A673 (cell line): ENCODE results near the gene C2orf72. TPM values are rescaled to one million over a fixed set of nuclear protein-coding genes. Genes with fewer than 3 reads are reported as not detected.
"Not testable (repeated sequence)": the region's sequence is repeated elsewhere in the genome, so short reads cannot be mapped to it uniquely, and the experiment has no call there.

ENCODE experiments used
- BruUV-seq: library from RNA; stranded (reverse); fragments of 400-500 nt; replicated peaks from 2 replicates; lab custom pipeline; 2021; lab: Mats Ljungman, UMichigan
- CTCF ChIA-PET: fragments of 300-600 bp; sonication (Branson Sonifier 250); formaldehyde crosslinking; loops from one replicate; lab custom pipeline; 2022; ENCODE audit warnings: antibody characterized with exemption; lab: Charles Lee
- POLR2A ChIA-PET: fragments of 300-600 bp; sonication (Branson Sonifier 250); formaldehyde crosslinking; loops from one replicate; lab custom pipeline; 2022; ENCODE audit warnings: antibody characterized with exemption; ENCODE audit not compliant: low non-redundant PET; lab: Charles Lee
- DNase-seq: peaks from one replicate; pipeline ENCODE4 v3.0.0-alpha.2; 2015; ENCODE audit warnings: low spot score
- H3K27ac ChIP-seq: fragments of 200-600 bp; sonication (generic); 2 replicates; pipeline ENCODE4 v1.5.1; 2016; ENCODE audit warnings: mixed run types, low read depth, mild to moderate bottlenecking, mixed read lengths, antibody characterized with exemption, low read length; ENCODE audit not compliant: poor library complexity, severe bottlenecking
- H3K27me3 ChIP-seq: fragments of 200-600 bp; sonication (generic); replicated peaks from 2 replicates; pipeline ENCODE4 v1.6.1; 2017; ENCODE audit warnings: mixed run types, low read depth, mild to moderate bottlenecking, mixed read lengths, antibody characterized with exemption, low read length; ENCODE audit not compliant: insufficient read depth, poor library complexity
- H3K36me3 ChIP-seq: fragments of 200-600 bp; sonication (generic); 2 replicates; pipeline ENCODE4 v1.6.1; 2016; ENCODE audit warnings: mixed run types, mild to moderate bottlenecking, mixed read lengths, antibody characterized with exemption, low read length; ENCODE audit not compliant: insufficient read depth, poor library complexity, severe bottlenecking
- H3K4me1 ChIP-seq: fragments of 200-600 bp; sonication (generic); 2 replicates; pipeline ENCODE4 v1.6.1; 2017; ENCODE audit warnings: mixed run types, mild to moderate bottlenecking, mixed read lengths, antibody characterized with exemption, low read length; ENCODE audit not compliant: insufficient read depth, poor library complexity, severe bottlenecking
- H3K4me3 ChIP-seq: fragments of 200-600 bp; sonication (generic); 2 replicates; pipeline ENCODE4 v1.5.1; 2016; ENCODE audit warnings: low read depth, mixed run types, mild to moderate bottlenecking, mixed read lengths, low read length; ENCODE audit not compliant: poor library complexity, severe bottlenecking
- H3K9me3 ChIP-seq: fragments of 200-600 bp; sonication (generic); 2 replicates; pipeline ENCODE4 v1.6.1; 2016; ENCODE audit warnings: mixed run types, low read depth, mild to moderate bottlenecking, mixed read lengths, antibody characterized with exemption, low read length; ENCODE audit not compliant: poor library complexity, severe bottlenecking
- CTCF ChIP-seq: fragments of 300-800, 200-600 bp; sonication (generic); conservative IDR thresholded peaks from 2 replicates; pipeline ENCODE4 v1.5.1; 2017; ENCODE audit warnings: low read depth, mild to moderate bottlenecking, antibody characterized with exemption, low read length, moderate library complexity, mixed read lengths
- EZH2 ChIP-seq: fragments of 200-600 bp; sonication (generic); IDR thresholded peaks from 2 replicates; pipeline ENCODE4 v1.6.1; 2017; ENCODE audit warnings: borderline replicate concordance, low read depth, mild to moderate bottlenecking, mixed read lengths, antibody characterized with exemption, low read length; ENCODE audit not compliant: poor library complexity, severe bottlenecking
- intact Hi-C: fragments of 100-400 bp; cut with micrococcal nuclease; formaldehyde crosslinking; loops from one replicate; pipeline ENCODE4 v1.10.0; 2022; ENCODE audit not compliant: unreplicated experiment
- total RNA-seq: library from RNA; stranded (reverse); gene quantifications from 2 replicates; pipeline ENCODE4 v1.2.3, GENCODE V29; 2021

The C2orf72 gene
- total RNA-seq, 1 experiment from 2014 or later, result not detected

- Histone ChIP-seq H3K4me3 (no peak overlapping the region), H3K9me3 (no peaks in the 10 kb centered on the region), H3K4me1 (no peaks in the 10 kb centered on the region), H3K36me3 (no peaks in the 10 kb centered on the region), H3K27me3 (peaks cover 27% of the 10 kb centered on the region), H3K27ac (no peak overlapping the region)
- no peak for TF ChIP-seq CTCF
- no peak for TF ChIP-seq EZH2
- BruUV-seq, result no TSS peak
- intact Hi-C loops, result no loop called here
- ChIA-PET CTCF (no interaction called here), POLR2A (no interaction called here)
- DNase-seq, result no peak
These were observed 34.7 kb upstream of the C2orf72 start for GRCh38 chr2:231002641-231003040.

- H3K9me3 ChIP-seq, result no peaks in the 10 kb centered on the region
- H3K27me3 ChIP-seq, result peaks cover 27% of the 10 kb centered on the region
- DNase-seq, result no peak
- POLR2A ChIA-PET, result no interaction called here
- no peaks in the 10 kb centered on the region for H3K36me3 ChIP-seq
- no TSS peak for BruUV-seq
- intact Hi-C loops, result no loop called here
- H3K4me1 ChIP-seq, result no peaks in the 10 kb centered on the region
- TF ChIP-seq EZH2, result no peak
- TF ChIP-seq CTCF, result no peak
- H3K4me3 ChIP-seq, result no peak overlapping the region
- CTCF ChIA-PET, result no interaction called here
- H3K27ac ChIP-seq, result no peak overlapping the region
These were observed 34.1 kb upstream of the C2orf72 start for GRCh38 chr2:231003186-231003585.

- CTCF ChIA-PET, POLR2A ChIA-PET, H3K36me3 ChIP-seq, H3K9me3 ChIP-seq, H3K27ac ChIP-seq, BruUV-seq, H3K4me1 ChIP-seq, intact Hi-C loops, DNase-seq, H3K4me3 ChIP-seq: not testable (repeated sequence)
- peaks cover 15% of the 10 kb centered on the region for H3K27me3 ChIP-seq
These were observed 32.4 kb upstream of the C2orf72 start for GRCh38 chr2:231004930-231005329.

- Histone ChIP-seq H3K9me3 (no peaks in the 10 kb centered on the region), H3K4me1 (no peaks in the 10 kb centered on the region), H3K36me3 (no peaks in the 10 kb centered on the region), H3K27ac (no peak overlapping the region), H3K4me3 (no peak overlapping the region), H3K27me3 (no peaks in the 10 kb centered on the region)
- no peak for DNase-seq
- TF ChIP-seq CTCF, result no peak
- TF ChIP-seq EZH2, result no peak
- CTCF ChIA-PET, result no interaction called here
- BruUV-seq, result no TSS peak
- intact Hi-C loops, result no loop called here
- POLR2A ChIA-PET, result no interaction called here
These were observed 29.8 kb upstream of the C2orf72 start for GRCh38 chr2:231007286-231008098.
